Measurements from ENCODE around the gene CYP1A1. TPM values are rescaled to one million over a fixed set of nuclear protein-coding genes. Genes with fewer than 3 reads are reported as not detected.
A peak's percentile ranks its signal among the peaks of the same experiment; 100 is the strongest.
"Not testable (repeated sequence)": the region's sequence is repeated elsewhere in the genome, so short reads cannot be mapped to it uniquely, and the experiment has no call there.

CYP1A1 gene
- total RNA-seq, 1 donor from 2014 or later, result 0.91 TPM

DNA sequence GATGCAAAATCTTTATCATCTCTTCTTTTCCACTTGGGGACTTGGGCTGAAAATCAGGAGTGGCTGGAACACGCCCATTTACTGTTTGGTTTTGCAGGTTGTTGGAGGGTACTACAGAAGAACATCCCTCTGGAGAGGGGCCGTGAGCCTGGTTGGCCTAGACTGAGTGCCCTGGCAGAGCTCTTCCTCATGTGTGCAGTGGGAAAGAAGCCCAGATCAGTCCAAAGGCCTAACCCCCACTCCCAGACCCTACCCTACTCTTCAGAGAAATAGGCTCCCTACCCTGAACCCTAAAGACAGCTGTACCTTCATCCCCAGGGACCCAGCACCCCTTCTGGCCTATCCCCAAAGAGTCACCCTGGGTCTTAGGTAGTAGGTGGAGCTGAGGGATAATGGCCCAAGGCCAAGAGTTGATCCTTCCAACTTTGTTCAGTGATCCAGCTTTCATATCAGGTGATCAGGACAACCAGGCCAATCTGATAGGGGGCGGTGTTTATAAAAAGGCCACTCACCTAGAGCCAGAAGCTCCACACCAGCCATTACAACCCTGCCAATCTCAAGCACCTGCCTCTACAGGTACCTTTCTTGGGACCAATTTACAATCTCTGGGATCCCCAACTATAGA, 23.1 kb upstream of the CYP1A1 start, which contains the start of gene CYP1A2:
Gene CYP1A2 (plus strand): TSS at position 524 of the 625 bp plus-strand sequence. CDS start 894 bp downstream, outside the sequence.
- H3K9me3 Mint-ChIP-seq (ENCODE audit: unreplicated experiment), result peaks cover 2% of the 10 kb centered on the region
- no peaks in the 10 kb centered on the region for H3K9me3 ChIP-seq (ENCODE audit: insufficient read depth, low read depth, low read length)
- no peak within 1 kb of the TSS for H3K27ac Mint-ChIP-seq (ENCODE audit: unreplicated experiment)
- no peaks in the 10 kb centered on the region for H3K36me3 Mint-ChIP-seq (ENCODE audit: low read depth, unreplicated experiment)
- H3K36me3 ChIP-seq (ENCODE audit: insufficient read depth, low read length), result no peaks in the 10 kb centered on the region
- peaks cover 20% of the 10 kb centered on the region for H3K27me3 Mint-ChIP-seq (ENCODE audit: low read depth, unreplicated experiment)
- H3K4me3 Mint-ChIP-seq (ENCODE audit: unreplicated experiment), result no peak within 1 kb of the TSS
- no peak within 1 kb of the TSS for H2AFZ ChIP-seq (ENCODE audit: low read depth, low read length)
- H3K4me1 ChIP-seq (ENCODE audit: insufficient read depth, low read length), result no peaks in the 10 kb centered on the region
- H3K4me3 ChIP-seq (ENCODE audit: insufficient read depth, low read depth, low read length), result no peak within 1 kb of the TSS
- TF ChIP-seq, protein P1, sequence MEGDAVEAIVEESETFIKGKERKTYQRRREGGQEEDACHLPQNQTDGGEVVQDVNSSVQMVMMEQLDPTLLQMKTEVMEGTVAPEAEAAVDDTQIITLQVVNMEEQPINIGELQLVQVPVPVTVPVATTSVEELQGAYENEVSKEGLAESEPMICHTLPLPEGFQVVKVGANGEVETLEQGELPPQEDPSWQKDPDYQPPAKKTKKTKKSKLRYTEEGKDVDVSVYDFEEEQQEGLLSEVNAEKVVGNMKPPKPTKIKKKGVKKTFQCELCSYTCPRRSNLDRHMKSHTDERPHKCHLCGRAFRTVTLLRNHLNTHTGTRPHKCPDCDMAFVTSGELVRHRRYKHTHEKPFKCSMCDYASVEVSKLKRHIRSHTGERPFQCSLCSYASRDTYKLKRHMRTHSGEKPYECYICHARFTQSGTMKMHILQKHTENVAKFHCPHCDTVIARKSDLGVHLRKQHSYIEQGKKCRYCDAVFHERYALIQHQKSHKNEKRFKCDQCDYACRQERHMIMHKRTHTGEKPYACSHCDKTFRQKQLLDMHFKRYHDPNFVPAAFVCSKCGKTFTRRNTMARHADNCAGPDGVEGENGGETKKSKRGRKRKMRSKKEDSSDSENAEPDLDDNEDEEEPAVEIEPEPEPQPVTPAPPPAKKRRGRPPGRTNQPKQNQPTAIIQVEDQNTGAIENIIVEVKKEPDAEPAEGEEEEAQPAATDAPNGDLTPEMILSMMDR (IDR thresholded peaks at IDR 0.05; ENCODE audit: insufficient read depth, low read depth, low read length), result no peak
- no peak for TF ChIP-seq EZH2 (IDR thresholded peaks at IDR 0.05; ENCODE audit: insufficient read depth, low read length)
- H3K27ac ChIP-seq (ENCODE audit: low read depth, low read length), result no peak within 1 kb of the TSS
- no peak within 1 kb of the TSS for H3K9ac ChIP-seq (ENCODE audit: low read length)
- H3K4me1 Mint-ChIP-seq (ENCODE audit: low read depth, unreplicated experiment), result peaks cover 5% of the 10 kb centered on the region
- H3K79me2 ChIP-seq (ENCODE audit: insufficient read depth, low read length), result no peaks in the 10 kb centered on the region
- peaks cover 2% of the 10 kb centered on the region for H3K27me3 ChIP-seq (ENCODE audit: insufficient read depth, low read length)
- DNase-seq (ENCODE audit: low read depth) (no peak), FAIRE-seq (no peak)
- H4K20me1 ChIP-seq (ENCODE audit: insufficient read depth, low read length), result no peaks in the 10 kb centered on the region
- no peak within 1 kb of the TSS for H3K4me2 ChIP-seq (ENCODE audit: low read length)

DNA sequence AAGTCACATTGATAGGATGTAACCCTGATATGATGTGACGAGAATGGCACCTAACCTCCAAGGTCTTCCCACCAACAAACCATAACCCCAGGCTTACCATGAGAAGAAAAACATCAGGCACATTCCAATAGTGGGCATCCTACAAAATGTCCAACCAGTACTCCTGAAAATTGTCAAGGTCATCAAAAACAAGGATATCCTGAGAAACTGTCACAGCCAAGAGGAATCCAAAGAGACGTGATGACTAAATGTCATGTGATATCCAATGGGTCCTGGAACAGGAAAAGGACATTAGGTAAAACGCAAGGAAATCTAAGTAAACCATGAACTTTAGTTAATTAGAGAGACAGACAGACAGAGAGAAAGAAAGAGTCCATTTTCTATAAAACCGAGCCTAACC, 21.1 kb upstream of the CYP1A1 start:
- no peaks in the 10 kb centered on the region for H3K36me3 ChIP-seq (ENCODE audit: insufficient read depth, low read length)
- peaks cover 20% of the 10 kb centered on the region for H3K27me3 Mint-ChIP-seq (ENCODE audit: low read depth, unreplicated experiment)
- peaks cover 2% of the 10 kb centered on the region for H3K27me3 ChIP-seq (ENCODE audit: insufficient read depth, low read length)
- TF ChIP-seq, protein P1 (IDR thresholded peaks at IDR 0.05; ENCODE audit: insufficient read depth, low read depth, low read length), result no peak
- no peak for TF ChIP-seq EZH2 (IDR thresholded peaks at IDR 0.05; ENCODE audit: insufficient read depth, low read length)
- no peaks in the 10 kb centered on the region for H3K79me2 ChIP-seq (ENCODE audit: insufficient read depth, low read length)
- no peaks in the 10 kb centered on the region for H3K4me1 Mint-ChIP-seq (ENCODE audit: low read depth, unreplicated experiment)
- no peak overlapping the region for H3K27ac Mint-ChIP-seq (ENCODE audit: unreplicated experiment)
- H3K4me3 Mint-ChIP-seq (ENCODE audit: unreplicated experiment), result no peak overlapping the region
- no peak overlapping the region for H3K4me3 ChIP-seq (ENCODE audit: insufficient read depth, low read depth, low read length)
- FAIRE-seq, result peak; percentile 9
- peaks cover 7% of the 10 kb centered on the region for H3K9me3 Mint-ChIP-seq (ENCODE audit: unreplicated experiment)
- DNase-seq (ENCODE audit: low read depth), result no peak
- no peak overlapping the region for H3K9ac ChIP-seq (ENCODE audit: low read length)
- H3K4me2 ChIP-seq (ENCODE audit: low read length), result no peak overlapping the region
- H3K27ac ChIP-seq (ENCODE audit: low read depth, low read length), result no peak overlapping the region
- H2AFZ ChIP-seq (ENCODE audit: low read depth, low read length), result no peak overlapping the region
- peaks cover 3% of the 10 kb centered on the region for H3K9me3 ChIP-seq (ENCODE audit: insufficient read depth, low read depth, low read length)
- no peaks in the 10 kb centered on the region for H3K36me3 Mint-ChIP-seq (ENCODE audit: low read depth, unreplicated experiment)
- no peaks in the 10 kb centered on the region for H4K20me1 ChIP-seq (ENCODE audit: insufficient read depth, low read length)
- no peaks in the 10 kb centered on the region for H3K4me1 ChIP-seq (ENCODE audit: insufficient read depth, low read length)

DNA sequence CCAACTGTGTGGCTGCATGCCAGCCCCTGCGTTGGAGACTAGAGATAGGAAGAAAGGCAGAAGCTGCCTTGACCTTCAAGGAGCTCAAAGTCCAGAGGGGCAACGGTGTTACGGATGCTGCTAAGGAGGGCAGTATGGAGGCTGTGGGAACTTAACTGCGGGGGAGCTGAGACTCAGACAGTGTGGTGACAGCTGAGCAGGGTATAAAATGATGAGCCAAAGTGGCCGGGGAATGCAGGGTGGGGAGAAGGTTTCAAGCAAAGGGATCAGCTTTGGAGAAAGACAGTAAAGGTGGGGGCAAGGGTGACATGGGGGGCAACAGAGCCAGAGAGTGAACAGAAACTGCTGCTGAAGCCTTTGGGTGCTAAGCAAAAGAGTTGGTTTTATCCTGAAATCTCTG, 17.1 kb upstream of the CYP1A1 start:
- peaks cover 2% of the 10 kb centered on the region for H3K36me3 Mint-ChIP-seq (ENCODE audit: low read depth, unreplicated experiment)

DNA sequence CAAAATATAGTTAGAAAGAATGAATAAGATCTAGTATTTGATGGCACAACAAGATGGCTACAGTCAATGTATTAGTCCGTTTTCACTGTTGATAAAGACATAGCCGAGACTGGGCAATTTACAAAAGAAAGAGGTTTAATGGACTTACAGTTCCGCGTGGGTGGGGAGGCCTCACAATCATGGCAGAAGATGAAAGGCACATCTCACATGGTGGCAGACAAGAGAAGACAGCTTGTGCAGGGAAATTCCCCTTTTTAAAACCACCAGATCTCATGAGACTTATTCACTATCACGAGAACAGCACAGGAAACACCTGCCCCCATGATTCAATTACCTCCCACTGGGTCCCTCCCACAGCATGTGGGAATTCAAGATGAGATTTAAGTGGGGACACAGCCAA, 12.9 kb upstream of the CYP1A1 start:
- H3K4me1 ChIP-seq (ENCODE audit: insufficient read depth, low read length); H3K27ac Mint-ChIP-seq (ENCODE audit: unreplicated experiment): not testable (repeated sequence)
- peaks cover 53% of the 10 kb centered on the region for H3K27me3 Mint-ChIP-seq (ENCODE audit: low read depth, unreplicated experiment)

More for the DNA sequence above, 17.1 kb upstream of the CYP1A1 start:
- H3K36me3 ChIP-seq (ENCODE audit: insufficient read depth, low read length), result no peaks in the 10 kb centered on the region
- H3K79me2 ChIP-seq (ENCODE audit: insufficient read depth, low read length), result no peaks in the 10 kb centered on the region
- TF ChIP-seq, protein P1 (IDR thresholded peaks at IDR 0.05; ENCODE audit: insufficient read depth, low read depth, low read length), result no peak
- TF ChIP-seq EZH2 (IDR thresholded peaks at IDR 0.05; ENCODE audit: insufficient read depth, low read length), result no peak
- peaks cover 35% of the 10 kb centered on the region for H3K27me3 Mint-ChIP-seq (ENCODE audit: low read depth, unreplicated experiment)
- H2AFZ ChIP-seq (ENCODE audit: low read depth, low read length), result no peak overlapping the region
- no peak for FAIRE-seq
- no peaks in the 10 kb centered on the region for H4K20me1 ChIP-seq (ENCODE audit: insufficient read depth, low read length)
- H3K27ac ChIP-seq (ENCODE audit: low read depth, low read length), result no peak overlapping the region
- no peaks in the 10 kb centered on the region for H3K4me1 ChIP-seq (ENCODE audit: insufficient read depth, low read length)
- no peak overlapping the region for H3K4me2 ChIP-seq (ENCODE audit: low read length)
- no peaks in the 10 kb centered on the region for H3K27me3 ChIP-seq (ENCODE audit: insufficient read depth, low read length)
- peaks cover 3% of the 10 kb centered on the region for H3K9me3 ChIP-seq (ENCODE audit: insufficient read depth, low read depth, low read length)
- H3K9ac ChIP-seq (ENCODE audit: low read length), result no peak overlapping the region
- peaks cover 15% of the 10 kb centered on the region for H3K9me3 Mint-ChIP-seq (ENCODE audit: unreplicated experiment)
- no peak overlapping the region for H3K4me3 ChIP-seq (ENCODE audit: insufficient read depth, low read depth, low read length)
- no peak overlapping the region for H3K27ac Mint-ChIP-seq (ENCODE audit: unreplicated experiment)
- DNase-seq (ENCODE audit: low read depth), result no peak
- H3K4me1 Mint-ChIP-seq (ENCODE audit: low read depth, unreplicated experiment), result no peaks in the 10 kb centered on the region
- no peak overlapping the region for H3K4me3 Mint-ChIP-seq (ENCODE audit: unreplicated experiment)

More for the DNA sequence above, 12.9 kb upstream of the CYP1A1 start:
- not testable (repeated sequence) for H3K27me3 ChIP-seq (ENCODE audit: insufficient read depth, low read length); H3K36me3 Mint-ChIP-seq (ENCODE audit: low read depth, unreplicated experiment); H3K9ac ChIP-seq (ENCODE audit: low read length); H2AFZ ChIP-seq (ENCODE audit: low read depth, low read length); FAIRE-seq; H3K4me1 Mint-ChIP-seq (ENCODE audit: low read depth, unreplicated experiment); H3K79me2 ChIP-seq (ENCODE audit: insufficient read depth, low read length); H3K36me3 ChIP-seq (ENCODE audit: insufficient read depth, low read length); H3K4me2 ChIP-seq (ENCODE audit: low read length); H3K9me3 ChIP-seq (ENCODE audit: insufficient read depth, low read depth, low read length); H3K27ac ChIP-seq (ENCODE audit: low read depth, low read length); H3K4me3 ChIP-seq (ENCODE audit: insufficient read depth, low read depth, low read length); DNase-seq (ENCODE audit: low read depth); H3K4me3 Mint-ChIP-seq (ENCODE audit: unreplicated experiment); H4K20me1 ChIP-seq (ENCODE audit: insufficient read depth, low read length)
- peaks cover 24% of the 10 kb centered on the region for H3K9me3 Mint-ChIP-seq (ENCODE audit: unreplicated experiment)
